GM12873 (cell line): ENCODE results near the gene WFIKKN1.

Experiments
- CTCF ChIP-seq: IDR thresholded peaks from 2 replicates; pipeline ENCODE4 v1.5.1; 2012; ENCODE audit warnings: low read depth, mild to moderate bottlenecking, moderate library complexity, low read length, control low read depth; ENCODE audit not compliant: insufficient read depth; ENCODE audit errors: missing control alignments

Gene WFIKKN1

GRCh38 chr16:591231-591630 lies 39.6 kb upstream of the WFIKKN1 start:
- no peak for TF ChIP-seq CTCF

- no peak for TF ChIP-seq CTCF
These were observed 38.8 kb upstream of the WFIKKN1 start for GRCh38 chr16:591892-592517.

- no peak for TF ChIP-seq CTCF
These were observed 38.1 kb upstream of the WFIKKN1 start for GRCh38 chr16:592518-593306.

- TF ChIP-seq CTCF, result no peak
These were observed 37.4 kb upstream of the WFIKKN1 start for GRCh38 chr16:593406-593805.

GRCh38 chr16:593807-594206 lies 37.0 kb upstream of the WFIKKN1 start:
- no peak for TF ChIP-seq CTCF

- TF ChIP-seq CTCF, result no peak
These were observed 35.7 kb upstream of the WFIKKN1 start for GRCh38 chr16:595094-595528.

- TF ChIP-seq CTCF, result no peak
These were observed 34.6 kb upstream of the WFIKKN1 start for GRCh38 chr16:595942-596735.
